ENCODE data around the gene METTL6. TPM values are rescaled to one million over a fixed set of nuclear protein-coding genes. Genes with fewer than 3 reads are reported as not detected.
A peak's percentile ranks its signal among the peaks of the same experiment; 100 is the strongest.

The METTL6 gene
- total and polyA plus RNA-seq, 2 of the 4 experiments (the other 2 are of a cell fraction) = 15.4 to 21.5 TPM

DNA sequence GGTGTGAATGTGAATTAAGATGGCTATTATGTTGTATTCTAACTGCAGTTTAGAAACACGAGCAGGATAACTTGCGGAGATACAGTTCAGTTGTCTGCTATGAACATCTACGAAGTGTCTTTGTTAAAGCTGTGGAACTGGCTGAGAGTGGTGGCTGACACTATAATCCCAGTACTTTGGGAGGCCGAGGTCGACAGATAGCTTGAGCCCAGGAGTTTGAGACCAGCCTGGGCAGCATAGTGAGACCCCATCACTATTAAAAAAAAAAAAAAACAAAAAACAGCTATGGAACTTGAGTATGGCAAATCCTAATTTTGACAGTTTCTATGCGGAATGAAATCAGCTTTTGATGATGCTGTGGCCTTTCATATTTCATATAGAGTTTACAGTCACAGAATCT lies 1.7 kb upstream of the METTL6 start:
- Histone ChIP-seq H4K5ac (ENCODE audit: low read depth, low read length) (no peak overlapping the region), H2BK20ac (ENCODE audit: low read depth, low read length) (no peak overlapping the region), H3K36me3 (ENCODE audit: control insufficient read depth, insufficient read depth, low read length) (peaks cover 10% of the 10 kb centered on the region), H3K79me1 (ENCODE audit: low read depth in 1 of 2, low read length in 2 of 2) (peaks cover 34 to 60% of the 10 kb centered on the region in 2 experiments), H2BK5ac (ENCODE audit: low read depth, low read length, poor library complexity, severe bottlenecking) (no peak overlapping the region), H3K4me2 (ENCODE audit: low read depth, low read length) (peak overlapping the region; percentile 99), H4K20me1 (ENCODE audit: insufficient read depth, low read length) (peaks cover 16% of the 10 kb centered on the region), H3K27ac (ENCODE audit: insufficient read depth, low read length) (no peak overlapping the region), H3K4me1 (ENCODE audit: control insufficient read depth, insufficient read depth, low read length) (peaks cover 1% of the 10 kb centered on the region; the same call in 1 of the 2 replicates), H3K4me3 (ENCODE audit: insufficient read depth, low read depth, low read length) (peak overlapping the region; percentile 92; the same call in 1 of the 2 replicates), H3K27me3 (ENCODE audit: control insufficient read depth, insufficient read depth, low read length) (no peaks in the 10 kb centered on the region), H2AFZ (replicated peaks; ENCODE audit: low read length, poor library complexity) (no peak overlapping the region), H3K9me1 (ENCODE audit: insufficient read depth, low read length) (peaks cover 11% of the 10 kb centered on the region), H3K23ac (ENCODE audit: low read depth, low read length) (no peak overlapping the region), H3K18ac (ENCODE audit: low read depth, low read length) (no peak overlapping the region), H4K91ac (ENCODE audit: insufficient read depth, low read depth, low read length) (no peak overlapping the region), H3K14ac (replicated peaks; ENCODE audit: low read depth, low read length) (no peak overlapping the region), H2BK120ac (ENCODE audit: low read depth, low read length) (no peak overlapping the region), H3K9me3 (ENCODE audit: control insufficient read depth, insufficient read depth, low read length) (no peaks in the 10 kb centered on the region), H3K4ac (ENCODE audit: low read depth, low read length) (no peak overlapping the region), H4K8ac (ENCODE audit: low read depth in 2 of 2, low read length in 2 of 2) (no peak overlapping the region), H2AK5ac (ENCODE audit: low read depth, low read length) (no peak overlapping the region), H2AK9ac (replicated peaks; ENCODE audit: low read depth, low read length, poor library complexity) (no peak overlapping the region), H3K9ac (ENCODE audit: low read depth, low read length) (no peak overlapping the region), H3K56ac (ENCODE audit: extremely low read depth, insufficient read depth, low read length) (no peak overlapping the region), H2BK15ac (ENCODE audit: low read depth, low read length) (no peak overlapping the region)
- TF ChIP-seq RAD21 (IDR thresholded peaks at IDR 0.05; ENCODE audit: low read length) (no peak), RFX5 (IDR thresholded peaks at IDR 0.05; ENCODE audit: low read depth, low read length) (no peak), POLR2A (IDR thresholded peaks at IDR 0.05; ENCODE audit: low read depth, low read length) (no peak), FOS (IDR thresholded peaks at IDR 0.05; ENCODE audit: low read depth, low read length) (no peak)
- ChIA-PET POLR2A (ENCODE audit: unreplicated experiment) (no interaction called here), CTCF (no interaction called here)
- WGBS, 2 experiments (ENCODE audit: extremely low coverage in 2 of 2, insufficient read length in 1 of 2) = 100% methylated on average over 2 of the region's 6 CpGs; no CpG with 5 or more reads in 1 of the 2 experiments
- dilution Hi-C loops (cut with HindIII; ENCODE audit: low sequenced_read_pairs, unreplicated experiment) = no loop called here
- no TSS peak for BruUV-seq (replicated peaks)
- ATAC-seq (ENCODE audit: low read depth) (no peak), DNase-seq (no peak)
- in situ Hi-C loops (cut with MboI; ENCODE audit: low sequenced_read_pairs) = no loop called here
- intact Hi-C loops (cut with micrococcal nuclease) = loop anchor here (2.0 to 5.0 kb wide), 3 partner anchors 128 to 383 kb away; no protein-coding TSS in a partner anchor
